Measurements from ENCODE around the gene PRKAR1B. TPM values are rescaled to one million over a fixed set of nuclear protein-coding genes. Genes with fewer than 3 reads are reported as not detected.

The PRKAR1B gene
- total RNA-seq, 1 donor from 2014 or later, result 14.2 TPM

DNA sequence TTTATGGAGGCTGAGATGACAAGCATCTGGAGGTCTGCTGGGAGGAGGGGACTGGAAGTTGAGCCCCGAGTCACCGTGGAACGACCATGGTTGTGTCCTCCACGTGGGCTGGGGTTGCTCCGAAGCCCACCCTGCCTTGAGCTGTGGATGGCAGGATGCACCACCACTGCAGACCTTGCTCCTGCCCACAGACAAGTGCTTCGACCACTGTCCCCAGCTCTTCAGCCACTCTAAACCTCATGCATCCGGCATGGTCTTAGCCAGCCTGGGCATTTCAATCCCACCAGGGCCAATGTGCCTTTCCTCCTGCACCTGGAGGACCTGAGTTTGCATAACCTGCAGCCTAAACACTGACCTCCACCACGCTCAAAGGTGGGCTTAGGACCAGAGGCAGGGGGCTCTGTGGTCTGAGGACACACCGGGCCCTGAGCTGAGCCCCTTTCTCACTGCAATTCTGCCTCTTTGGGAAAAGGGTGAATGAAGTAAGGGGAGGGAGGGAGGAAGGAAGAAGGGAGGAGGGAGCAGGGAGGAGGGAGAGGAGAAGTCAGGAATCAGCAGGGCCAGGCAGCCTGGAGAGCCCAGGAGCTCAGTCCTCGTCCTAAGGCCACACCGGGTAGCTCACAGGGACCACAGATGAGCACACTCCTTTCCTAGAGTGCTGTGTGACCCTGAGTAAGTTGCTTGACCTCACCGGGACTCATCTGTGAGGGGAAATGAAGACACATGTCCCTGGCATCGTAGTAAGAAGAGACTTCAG is 45.4 kb downstream of the PRKAR1B start:
- no peak for TF ChIP-seq CTCF (IDR thresholded peaks at IDR 0.05; ENCODE audit: borderline replicate concordance)
- Histone ChIP-seq H3K4me1 (no peaks in the 10 kb centered on the region), H3K27ac (replicated peaks) (no peak overlapping the region), H3K36me3 (peaks cover 13% of the 10 kb centered on the region), H3K9me3 (replicated peaks) (peaks cover 23% of the 10 kb centered on the region), H3K27me3 (ENCODE audit: low read depth) (no peaks in the 10 kb centered on the region), H3K4me3 (no peak overlapping the region)
- DNase-seq, result no peak
- intact Hi-C loops (cut with micrococcal nuclease), result no loop called here

DNA sequence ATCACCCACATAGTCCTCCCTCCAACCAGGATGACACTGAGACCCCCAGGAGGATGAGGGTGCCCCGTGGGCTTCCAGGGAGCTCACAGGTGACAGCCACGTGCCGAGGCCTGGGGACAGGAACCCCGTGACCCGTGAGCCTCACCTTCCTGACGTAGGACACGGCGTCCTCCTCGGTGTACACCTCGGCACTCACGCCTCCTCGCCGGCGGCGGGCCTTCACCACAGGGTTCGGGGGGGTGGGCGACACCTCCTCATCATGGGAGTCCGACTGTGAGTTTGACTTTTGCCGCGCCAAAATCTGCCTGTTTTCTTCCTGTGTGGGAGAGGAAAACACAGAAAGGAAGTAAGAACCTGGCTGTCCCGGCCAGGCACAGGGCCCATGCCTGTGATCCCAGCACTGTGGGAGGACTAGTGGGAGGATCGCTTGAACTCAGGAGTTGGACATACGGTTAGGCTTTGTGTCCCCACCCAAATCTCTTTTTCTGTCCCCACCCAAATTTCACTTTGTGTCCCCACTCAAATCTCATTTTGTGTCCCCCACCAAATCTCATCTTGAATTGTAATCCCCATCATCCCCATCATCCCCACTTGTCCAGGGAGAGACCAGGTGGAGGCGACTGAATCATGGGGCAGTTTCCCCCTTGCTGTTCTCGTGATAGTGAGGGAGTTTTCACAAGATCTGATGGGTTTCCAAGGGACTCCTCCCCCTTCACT is 46.5 kb downstream of the PRKAR1B start:
- H3K36me3 ChIP-seq, result peaks cover 12% of the 10 kb centered on the region
- H3K4me3 ChIP-seq, result no peak overlapping the region
- H3K9me3 ChIP-seq (replicated peaks), result peaks cover 11% of the 10 kb centered on the region
- H3K27me3 ChIP-seq (ENCODE audit: low read depth), result no peaks in the 10 kb centered on the region
- H3K27ac ChIP-seq (replicated peaks), result no peak overlapping the region
- no peaks in the 10 kb centered on the region for H3K4me1 ChIP-seq
- intact Hi-C loops (cut with micrococcal nuclease), result no loop called here
- no peak for DNase-seq
- TF ChIP-seq CTCF (IDR thresholded peaks at IDR 0.05; ENCODE audit: borderline replicate concordance), result no peak

- H3K27ac ChIP-seq (replicated peaks), result no peak overlapping the region
- no peaks in the 10 kb centered on the region for H3K9me3 ChIP-seq (replicated peaks)
- H3K27me3 ChIP-seq (ENCODE audit: low read depth), result no peaks in the 10 kb centered on the region
- intact Hi-C loops (cut with micrococcal nuclease), result no loop called here
- H3K4me1 ChIP-seq, result peaks cover 9% of the 10 kb centered on the region
- no peak for TF ChIP-seq CTCF (IDR thresholded peaks at IDR 0.05; ENCODE audit: borderline replicate concordance)
- peaks cover 10% of the 10 kb centered on the region for H3K36me3 ChIP-seq
- no peak for DNase-seq
- H3K4me3 ChIP-seq, result no peak overlapping the region
These were observed 50.1 kb downstream of the PRKAR1B start for GRCh38 chr7:676972-677385.

- Histone ChIP-seq H3K4me3 (no peak overlapping the region), H3K9me3 (replicated peaks) (no peaks in the 10 kb centered on the region), H3K4me1 (peaks cover 9% of the 10 kb centered on the region), H3K36me3 (peaks cover 10% of the 10 kb centered on the region), H3K27ac (replicated peaks) (no peak overlapping the region), H3K27me3 (ENCODE audit: low read depth) (no peaks in the 10 kb centered on the region)
- DNase-seq, result no peak
- intact Hi-C loops (cut with micrococcal nuclease), result no loop called here
- TF ChIP-seq CTCF (IDR thresholded peaks at IDR 0.05; ENCODE audit: borderline replicate concordance), result no peak
These were observed 50.7 kb downstream of the PRKAR1B start for GRCh38 chr7:676246-676971.

All from left ventricle myocardium inferior (tissue), 1 donor.